Measurements from ENCODE around the gene ADAM19. TPM values are rescaled to one million over a fixed set of nuclear protein-coding genes. Genes with fewer than 3 reads are reported as not detected.

Gene ADAM19
- total and polyA plus RNA-seq, 2 of the 4 experiments (the other 2 are of a cell fraction), result 35.5 to 49.2 TPM

DNA sequence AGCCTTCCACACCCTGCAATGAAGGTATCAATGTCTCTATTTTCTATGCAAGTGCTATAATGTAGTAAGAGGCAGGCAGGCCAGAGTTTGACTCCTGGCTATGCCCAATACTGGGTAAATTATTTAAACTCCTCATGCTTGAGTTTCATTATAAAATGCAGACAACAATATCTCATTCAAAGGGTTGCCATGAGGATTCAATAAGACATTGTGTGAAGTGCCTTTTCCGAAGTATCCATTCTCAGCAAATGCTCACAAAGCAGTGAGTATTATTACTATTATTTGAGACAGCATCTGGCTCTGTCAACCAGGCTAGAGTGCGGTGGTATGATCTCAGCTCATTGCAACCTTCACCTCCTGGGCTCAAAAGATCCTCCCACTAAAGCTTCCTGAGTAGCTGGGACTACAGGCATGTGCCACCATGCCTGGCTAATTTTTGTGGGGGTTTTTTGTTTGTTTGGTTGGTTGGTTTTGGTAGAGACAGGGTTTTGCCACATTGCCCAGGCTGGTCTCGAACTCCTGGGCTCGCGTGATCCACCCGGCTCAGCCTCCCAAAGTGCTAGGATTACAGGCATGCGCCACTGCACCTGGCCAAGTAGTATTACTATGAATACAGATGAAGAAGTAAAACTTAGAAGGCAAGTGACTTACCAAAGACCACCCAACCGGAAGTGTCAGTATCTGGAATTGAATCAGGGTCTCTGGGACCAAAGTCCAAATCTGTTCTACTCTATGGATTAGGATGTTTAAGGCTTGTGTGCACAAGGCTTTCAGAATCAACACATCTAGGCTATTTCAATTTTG is 18.8 kb downstream of the ADAM19 start (continued):
- TF ChIP-seq, protein P1, sequence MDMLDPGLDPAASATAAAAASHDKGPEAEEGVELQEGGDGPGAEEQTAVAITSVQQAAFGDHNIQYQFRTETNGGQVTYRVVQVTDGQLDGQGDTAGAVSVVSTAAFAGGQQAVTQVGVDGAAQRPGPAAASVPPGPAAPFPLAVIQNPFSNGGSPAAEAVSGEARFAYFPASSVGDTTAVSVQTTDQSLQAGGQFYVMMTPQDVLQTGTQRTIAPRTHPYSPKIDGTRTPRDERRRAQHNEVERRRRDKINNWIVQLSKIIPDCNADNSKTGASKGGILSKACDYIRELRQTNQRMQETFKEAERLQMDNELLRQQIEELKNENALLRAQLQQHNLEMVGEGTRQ (IDR thresholded peaks at IDR 0.05; ENCODE audit: low read depth, low read length), result no peak
- no peak for TF ChIP-seq CEBPB (IDR thresholded peaks at IDR 0.05; ENCODE audit: low read depth, low read length)

DNA sequence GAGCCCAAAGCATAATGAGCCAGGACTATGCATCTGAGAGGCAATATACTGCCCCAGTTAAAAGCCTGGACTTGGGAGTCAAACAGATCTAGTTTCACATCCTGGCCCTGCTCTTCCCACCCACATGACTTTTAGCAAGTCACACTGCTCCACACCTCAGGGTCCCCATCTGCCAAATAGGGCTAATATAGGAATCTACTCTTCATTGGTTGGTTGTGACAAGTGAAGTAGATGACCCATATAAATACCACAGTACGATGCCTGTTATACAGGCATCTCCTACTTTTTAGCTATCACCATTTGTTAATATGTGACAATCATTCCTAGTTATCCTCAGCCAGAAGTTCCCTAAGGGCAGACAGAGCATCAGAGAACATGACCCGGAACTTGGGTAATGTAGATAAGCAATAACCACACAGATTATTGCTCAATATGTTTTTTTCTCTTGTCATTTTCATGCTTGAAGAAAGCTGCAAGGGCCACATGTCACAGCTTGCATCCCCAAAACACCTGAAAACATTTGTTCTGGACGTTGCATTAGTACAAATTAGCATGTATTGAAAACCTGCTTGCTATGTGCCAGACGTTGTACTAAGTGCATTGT is 20.4 kb downstream of the ADAM19 start:
- peak overlapping the region in 1 of 2 experiments; percentile 41; a peak in 2 of 4 replicates for H4K8ac ChIP-seq (ENCODE audit: low read depth in 2 of 2, low read length in 2 of 2)
- intact Hi-C loops (cut with micrococcal nuclease), result loop anchor here (5.0 kb wide), 1 partner anchor 183 kb away; no protein-coding TSS in a partner anchor
- ChIA-PET POLR2A (ENCODE audit: unreplicated experiment) (no interaction called here), CTCF (no interaction called here)
- H3K9me3 ChIP-seq (ENCODE audit: control insufficient read depth, insufficient read depth, low read length), result no peaks in the 10 kb centered on the region
- H3K27me3 ChIP-seq (ENCODE audit: control insufficient read depth, insufficient read depth, low read length), result no peaks in the 10 kb centered on the region
- H3K4me3 ChIP-seq (ENCODE audit: insufficient read depth, low read depth, low read length), result no peak overlapping the region
- H2AFZ ChIP-seq (replicated peaks; ENCODE audit: low read length, poor library complexity), result no peak overlapping the region
- H3K4ac ChIP-seq (ENCODE audit: low read depth, low read length), result peak overlapping the region; percentile 41; the same call in 1 of the 2 replicates
- H4K20me1 ChIP-seq (ENCODE audit: insufficient read depth, low read length), result peaks cover 14% of the 10 kb centered on the region; the same call in 1 of the 2 replicates
- no peak overlapping the region for H3K9ac ChIP-seq (ENCODE audit: low read depth, low read length)
- H2BK120ac ChIP-seq (ENCODE audit: low read depth, low read length), result no peak overlapping the region
- H3K36me3 ChIP-seq (ENCODE audit: control insufficient read depth, insufficient read depth, low read length), result 0 out of 2 replicates have a peak, but pooled peaks cover 2% of the 10 kb centered on the region
- peaks cover 28% of the 10 kb centered on the region for H3K4me1 ChIP-seq (ENCODE audit: control insufficient read depth, insufficient read depth, low read length)
- ATAC-seq (ENCODE audit: low read depth) (no peak), DNase-seq (no peak)
- peak overlapping the region; percentile 8; the same call in 1 of the 3 replicates for H2BK15ac ChIP-seq (ENCODE audit: low read depth, low read length)
- in situ Hi-C loops (cut with MboI; ENCODE audit: low sequenced_read_pairs), result loop anchor here (25.0 kb wide), 1 partner anchor 1632 kb away; no protein-coding TSS in a partner anchor
- H3K14ac ChIP-seq (replicated peaks; ENCODE audit: low read depth, low read length), result peak overlapping the region; percentile 59
- peak overlapping the region; percentile 27 for H2BK5ac ChIP-seq (ENCODE audit: low read depth, low read length, poor library complexity, severe bottlenecking)
- no peak overlapping the region for H2AK9ac ChIP-seq (replicated peaks; ENCODE audit: low read depth, low read length, poor library complexity)
- no peak overlapping the region for H2AK5ac ChIP-seq (ENCODE audit: low read depth, low read length)
- no TSS peak for BruUV-seq (replicated peaks)
- peak overlapping the region; percentile 31; the same call in 1 of the 2 replicates for H4K5ac ChIP-seq (ENCODE audit: low read depth, low read length)
- peak overlapping the region; percentile 9; the same call in 1 of the 2 replicates for H3K23ac ChIP-seq (ENCODE audit: low read depth, low read length)
- dilution Hi-C loops (cut with HindIII; ENCODE audit: low sequenced_read_pairs, unreplicated experiment), result no loop called here
- no CpG with 5 or more reads among the region's 4 CpGs for WGBS, 2 experiments (ENCODE audit: extremely low coverage in 2 of 2, insufficient read length in 1 of 2)
- H3K4me2 ChIP-seq (ENCODE audit: low read depth, low read length), result no peak overlapping the region
- H3K56ac ChIP-seq (ENCODE audit: extremely low read depth, insufficient read depth, low read length), result no peak overlapping the region
- TF ChIP-seq, protein P2, sequence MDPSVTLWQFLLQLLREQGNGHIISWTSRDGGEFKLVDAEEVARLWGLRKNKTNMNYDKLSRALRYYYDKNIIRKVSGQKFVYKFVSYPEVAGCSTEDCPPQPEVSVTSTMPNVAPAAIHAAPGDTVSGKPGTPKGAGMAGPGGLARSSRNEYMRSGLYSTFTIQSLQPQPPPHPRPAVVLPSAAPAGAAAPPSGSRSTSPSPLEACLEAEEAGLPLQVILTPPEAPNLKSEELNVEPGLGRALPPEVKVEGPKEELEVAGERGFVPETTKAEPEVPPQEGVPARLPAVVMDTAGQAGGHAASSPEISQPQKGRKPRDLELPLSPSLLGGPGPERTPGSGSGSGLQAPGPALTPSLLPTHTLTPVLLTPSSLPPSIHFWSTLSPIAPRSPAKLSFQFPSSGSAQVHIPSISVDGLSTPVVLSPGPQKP (IDR thresholded peaks at IDR 0.05; ENCODE audit: borderline replicate concordance, low read depth, low read length), result no peak
- peak; percentile 64 for TF ChIP-seq CEBPB (IDR thresholded peaks at IDR 0.05; ENCODE audit: low read depth, low read length)
- no peak for TF ChIP-seq MAZ (IDR thresholded peaks at IDR 0.05; ENCODE audit: borderline replicate concordance, low read depth, low read length)
- peak overlapping the region; percentile 43; the same call in 1 of the 2 replicates for H3K18ac ChIP-seq (ENCODE audit: low read depth, low read length)
- H4K91ac ChIP-seq (ENCODE audit: insufficient read depth, low read depth, low read length), result peak overlapping the region; percentile 34
- peak overlapping the region; percentile 16; the same call in 1 of the 2 replicates for H2BK20ac ChIP-seq (ENCODE audit: low read depth, low read length)
- H3K9me1 ChIP-seq (ENCODE audit: insufficient read depth, low read length), result peaks cover 31% of the 10 kb centered on the region
- peaks cover 19 to 65% of the 10 kb centered on the region in 2 experiments for H3K79me1 ChIP-seq (ENCODE audit: low read depth in 1 of 2, low read length in 2 of 2)
- no peak overlapping the region for H3K27ac ChIP-seq (ENCODE audit: insufficient read depth, low read length)
